Type B pancreatic cell (in vitro differentiated cells): ENCODE measurements around the gene NUF2. TPM values are rescaled to one million over a fixed set of nuclear protein-coding genes. Genes with fewer than 3 reads are reported as not detected.
"Not testable (repeated sequence)": the region's sequence is repeated elsewhere in the genome, so short reads cannot be mapped to it uniquely, and the experiment has no call there.

Experiments
- DNase-seq: peaks from one replicate; pipeline ENCODE4 v3.0.0; 2021; ENCODE audit warnings: mixed read lengths; ENCODE audit not compliant: unreplicated experiment; ENCODE audit errors: extremely low spot score
- H3K27ac Mint-ChIP-seq: 2 replicates; pipeline ENCODE4 v1.8.0; 2021; ENCODE audit warnings: mild to moderate bottlenecking, mixed read lengths
- H3K27me3 Mint-ChIP-seq: 2 replicates; pipeline ENCODE4 v1.8.0; 2021; ENCODE audit warnings: mixed read lengths
- H3K36me3 Mint-ChIP-seq: 2 replicates; pipeline ENCODE4 v1.8.0; 2021; ENCODE audit warnings: mixed read lengths
- H3K4me1 Mint-ChIP-seq: one replicate; pipeline ENCODE4 v1.8.0; 2021; ENCODE audit warnings: mixed read lengths; ENCODE audit not compliant: unreplicated experiment
- H3K4me3 Mint-ChIP-seq: 2 replicates; pipeline ENCODE4 v1.8.0; 2021; ENCODE audit warnings: mild to moderate bottlenecking, mixed read lengths
- H3K9me3 Mint-ChIP-seq: 2 replicates; pipeline ENCODE4 v1.8.0; 2021; ENCODE audit warnings: mixed read lengths
- CTCF ChIP-seq: fragments of 200-600 bp; sonication (generic); conservative IDR thresholded peaks from 2 replicates; pipeline ENCODE4 v1.5.0; 2021; ENCODE audit warnings: antibody characterized with exemption, mild to moderate bottlenecking
- total RNA-seq: library from RNA; stranded (reverse); gene quantifications from 2 replicates; pipeline ENCODE4 v1.2.1, GENCODE V29; 2021; ENCODE audit warnings: low replicate concordance

The NUF2 gene
- total RNA-seq, 1 donor from 2014 or later: 26.5 TPM

GRCh38 chr1:163308811-163309210 is 12.9 kb upstream of the NUF2 start:
- Mint-ChIP-seq H3K36me3 (no peaks in the 10 kb centered on the region), H3K27ac (no peak overlapping the region), H3K9me3 (no peaks in the 10 kb centered on the region), H3K27me3 (no peaks in the 10 kb centered on the region), H3K4me3 (no peak overlapping the region), H3K4me1 (no peaks in the 10 kb centered on the region)
- DNase-seq: no peak
- no peak for TF ChIP-seq CTCF

GRCh38 chr1:163315773-163316374 is 5.9 kb upstream of the NUF2 start:
- TF ChIP-seq CTCF: peak; percentile 94
- H3K4me3 Mint-ChIP-seq: no peak overlapping the region
- H3K4me1 Mint-ChIP-seq: peaks cover 2% of the 10 kb centered on the region
- H3K9me3 Mint-ChIP-seq: no peaks in the 10 kb centered on the region
- H3K36me3 Mint-ChIP-seq: no peaks in the 10 kb centered on the region
- no peak overlapping the region for H3K27ac Mint-ChIP-seq
- no peak for DNase-seq
- no peaks in the 10 kb centered on the region for H3K27me3 Mint-ChIP-seq

- Mint-ChIP-seq H3K9me3 (no peaks in the 10 kb centered on the region), H3K4me1 (peaks cover 16% of the 10 kb centered on the region), H3K27me3 (no peaks in the 10 kb centered on the region), H3K36me3 (no peaks in the 10 kb centered on the region), H3K4me3 (peak overlapping the region; percentile 99), H3K27ac (peak overlapping the region; percentile 97)
- DNase-seq: no peak
- TF ChIP-seq CTCF: no peak
These were observed 863 bp upstream of the NUF2 start for GRCh38 chr1:163320891-163321290.

GRCh38 chr1:163323339-163323738 is 1.6 kb downstream of the NUF2 start:
- Mint-ChIP-seq H3K4me3 (peak overlapping the region; percentile 99), H3K27ac (peak overlapping the region; percentile 97), H3K4me1 (peaks cover 16% of the 10 kb centered on the region)
- not testable (repeated sequence) for H3K36me3 Mint-ChIP-seq, H3K9me3 Mint-ChIP-seq, H3K27me3 Mint-ChIP-seq, DNase-seq

- Mint-ChIP-seq H3K36me3 (peaks cover 44% of the 10 kb centered on the region), H3K4me1 (no peaks in the 10 kb centered on the region)
These were observed 9.4 kb downstream of the NUF2 start for GRCh38 chr1:163331116-163331515.

GRCh38 chr1:163335216-163335615 is 13.5 kb downstream of the NUF2 start:
- no peaks in the 10 kb centered on the region for H3K27me3 Mint-ChIP-seq
- H3K4me3 Mint-ChIP-seq: no peak overlapping the region
- TF ChIP-seq CTCF: no peak
- no peaks in the 10 kb centered on the region for H3K4me1 Mint-ChIP-seq
- H3K36me3 Mint-ChIP-seq: peaks cover 38% of the 10 kb centered on the region
- H3K9me3 Mint-ChIP-seq: peaks cover 4% of the 10 kb centered on the region
- no peak overlapping the region for H3K27ac Mint-ChIP-seq
- no peak for DNase-seq

More at GRCh38 chr1:163331116-163331515, 9.4 kb downstream of the NUF2 start:
- no peak for DNase-seq
- Mint-ChIP-seq H3K9me3 (peaks cover 4% of the 10 kb centered on the region), H3K4me3 (no peak overlapping the region), H3K27ac (no peak overlapping the region), H3K27me3 (no peaks in the 10 kb centered on the region)
- no peak for TF ChIP-seq CTCF
